ENCODE data around the gene NAV2.

DNA sequence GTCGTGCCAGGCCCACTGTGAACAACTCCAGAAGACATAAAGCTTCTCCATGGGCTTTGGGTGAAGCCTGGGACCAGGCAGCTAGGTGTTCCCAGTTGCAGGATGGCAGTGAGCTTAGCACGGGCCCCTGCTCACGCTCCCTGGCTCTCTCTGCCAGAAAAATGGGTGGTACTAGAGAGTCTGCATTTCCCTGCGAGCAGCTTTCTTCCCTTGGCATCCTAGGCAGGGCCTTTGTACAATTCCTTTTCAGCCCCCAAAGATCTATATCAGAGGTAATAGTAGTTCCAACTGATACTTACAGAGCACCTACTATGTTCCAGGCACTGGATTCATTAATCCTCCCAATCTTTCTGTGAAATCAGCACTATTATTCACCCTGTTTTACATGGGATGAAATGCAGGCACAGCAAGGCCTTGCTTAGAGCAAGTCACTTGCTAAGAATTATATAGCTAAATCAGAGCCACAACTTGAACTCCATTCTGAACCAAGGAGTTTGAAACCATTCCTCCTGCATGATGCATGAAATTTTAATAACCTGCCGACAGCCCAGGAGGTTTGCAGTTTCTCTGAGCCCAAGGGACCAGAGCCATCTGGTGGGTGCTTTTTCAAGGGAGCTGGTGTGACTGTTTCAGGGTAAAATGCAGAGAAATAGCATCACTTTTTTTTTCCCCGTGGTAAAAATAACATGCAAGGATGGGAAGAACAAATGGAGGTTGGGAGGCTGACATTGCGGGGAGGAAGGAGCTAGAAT, 22.7 kb downstream of the NAV2 start:
- TF ChIP-seq ZBTB33 (IDR thresholded peaks at IDR 0.05; ENCODE audit: extremely low read depth, insufficient replicate concordance, low read length) = no peak
- TF ChIP-seq CEBPB (IDR thresholded peaks at IDR 0.05; ENCODE audit: low read depth) = no peak
- TF ChIP-seq EZH2 (IDR thresholded peaks at IDR 0.05) = no peak
- TF ChIP-seq, protein P1, sequence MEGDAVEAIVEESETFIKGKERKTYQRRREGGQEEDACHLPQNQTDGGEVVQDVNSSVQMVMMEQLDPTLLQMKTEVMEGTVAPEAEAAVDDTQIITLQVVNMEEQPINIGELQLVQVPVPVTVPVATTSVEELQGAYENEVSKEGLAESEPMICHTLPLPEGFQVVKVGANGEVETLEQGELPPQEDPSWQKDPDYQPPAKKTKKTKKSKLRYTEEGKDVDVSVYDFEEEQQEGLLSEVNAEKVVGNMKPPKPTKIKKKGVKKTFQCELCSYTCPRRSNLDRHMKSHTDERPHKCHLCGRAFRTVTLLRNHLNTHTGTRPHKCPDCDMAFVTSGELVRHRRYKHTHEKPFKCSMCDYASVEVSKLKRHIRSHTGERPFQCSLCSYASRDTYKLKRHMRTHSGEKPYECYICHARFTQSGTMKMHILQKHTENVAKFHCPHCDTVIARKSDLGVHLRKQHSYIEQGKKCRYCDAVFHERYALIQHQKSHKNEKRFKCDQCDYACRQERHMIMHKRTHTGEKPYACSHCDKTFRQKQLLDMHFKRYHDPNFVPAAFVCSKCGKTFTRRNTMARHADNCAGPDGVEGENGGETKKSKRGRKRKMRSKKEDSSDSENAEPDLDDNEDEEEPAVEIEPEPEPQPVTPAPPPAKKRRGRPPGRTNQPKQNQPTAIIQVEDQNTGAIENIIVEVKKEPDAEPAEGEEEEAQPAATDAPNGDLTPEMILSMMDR (IDR thresholded peaks at IDR 0.05 in 2 of 3, conservative IDR thresholded peaks at IDR 0.05 in 1 of 3; ENCODE audit: borderline replicate concordance in 1 of 3, insufficient read depth in 1 of 3, low read depth in 2 of 3, low read length in 2 of 3) = no peak
- no peak for TF ChIP-seq ZFX (IDR thresholded peaks at IDR 0.05)
- no peak for TF ChIP-seq POLR2A (IDR thresholded peaks at IDR 0.05; ENCODE audit: borderline replicate concordance, extremely low read depth, insufficient read depth, insufficient read length)
- TF ChIP-seq POLR2AphosphoS5 (IDR thresholded peaks at IDR 0.05; ENCODE audit: low read depth, low read length) = no peak
- TF ChIP-seq SIN3A (IDR thresholded peaks at IDR 0.05; ENCODE audit: low read depth) = no peak
- no peak for TF ChIP-seq SP1 (IDR thresholded peaks at IDR 0.05; ENCODE audit: low read depth)
- TF ChIP-seq YY1 (IDR thresholded peaks at IDR 0.05; ENCODE audit: extremely low read depth, insufficient replicate concordance, low read depth, low read length) = no peak
- no peak for TF ChIP-seq JUND (IDR thresholded peaks at IDR 0.05)
- TF ChIP-seq ELF1 (IDR thresholded peaks at IDR 0.05; ENCODE audit: borderline replicate concordance, low read depth) = no peak

Data from HCT116 (cell line).